AG04449 (cell line): ENCODE data around the gene ARL4C.

Experiments
- CTCF ChIA-PET: fragments of 350-600 bp; formaldehyde crosslinking; extraction: SDS; loops from one replicate; lab custom pipeline; 2021; ENCODE audit warnings: antibody characterized with exemption; lab: Yijun Ruan, JAX
- POLR2A ChIA-PET: fragments of 400-600, 350-600 bp; formaldehyde crosslinking; extraction: SDS; loops from one replicate; lab custom pipeline; 2020; ENCODE audit warnings: antibody characterized with exemption, inconsistent platforms; lab: Yijun Ruan, JAX
- DNase-seq: peaks from one replicate; pipeline ENCODE4 v3.0.0-alpha.2; 2010; ENCODE audit warnings: low read depth, low spot score
- H3K4me3 ChIP-seq: 2 replicates; pipeline ENCODE4 v1.5.1; 2011; ENCODE audit warnings: low read depth, mild to moderate bottlenecking, control low read depth, low read length
- TF ChIP-seq, protein P1 (sequence below): IDR thresholded peaks from one replicate; pipeline ENCODE4 v1.5.1; 2011; ENCODE audit warnings: mild to moderate bottlenecking, moderate library complexity, low read length, control low read depth, inconsistent platforms; ENCODE audit not compliant: insufficient read depth; ENCODE audit errors: missing control alignments

ARL4C gene

GRCh38 chr2:234454433-234454832 lies 42.4 kb downstream of the ARL4C start:
- no peak overlapping the region for H3K4me3 ChIP-seq
- TF ChIP-seq, protein P1, sequence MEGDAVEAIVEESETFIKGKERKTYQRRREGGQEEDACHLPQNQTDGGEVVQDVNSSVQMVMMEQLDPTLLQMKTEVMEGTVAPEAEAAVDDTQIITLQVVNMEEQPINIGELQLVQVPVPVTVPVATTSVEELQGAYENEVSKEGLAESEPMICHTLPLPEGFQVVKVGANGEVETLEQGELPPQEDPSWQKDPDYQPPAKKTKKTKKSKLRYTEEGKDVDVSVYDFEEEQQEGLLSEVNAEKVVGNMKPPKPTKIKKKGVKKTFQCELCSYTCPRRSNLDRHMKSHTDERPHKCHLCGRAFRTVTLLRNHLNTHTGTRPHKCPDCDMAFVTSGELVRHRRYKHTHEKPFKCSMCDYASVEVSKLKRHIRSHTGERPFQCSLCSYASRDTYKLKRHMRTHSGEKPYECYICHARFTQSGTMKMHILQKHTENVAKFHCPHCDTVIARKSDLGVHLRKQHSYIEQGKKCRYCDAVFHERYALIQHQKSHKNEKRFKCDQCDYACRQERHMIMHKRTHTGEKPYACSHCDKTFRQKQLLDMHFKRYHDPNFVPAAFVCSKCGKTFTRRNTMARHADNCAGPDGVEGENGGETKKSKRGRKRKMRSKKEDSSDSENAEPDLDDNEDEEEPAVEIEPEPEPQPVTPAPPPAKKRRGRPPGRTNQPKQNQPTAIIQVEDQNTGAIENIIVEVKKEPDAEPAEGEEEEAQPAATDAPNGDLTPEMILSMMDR = no peak
- ChIA-PET POLR2A (no interaction called here), CTCF (interaction anchor here (1.4 to 2.0 kb wide), 3 partner anchors 11 to 319 kb away, joined by 3 to 11 read pairs (median 7); no protein-coding TSS in a partner anchor)
- DNase-seq = no peak

- ChIA-PET CTCF (interaction anchor here (1.5 to 1.7 kb wide), 2 partner anchors 11 to 16 kb away, joined by 4 read pairs; no protein-coding TSS in a partner anchor), POLR2A (no interaction called here)
- H3K4me3 ChIP-seq = no peak overlapping the region
- no peak for DNase-seq
- TF ChIP-seq, protein P1 = no peak
Measured at GRCh38 chr2:234453216-234453615, 43.7 kb downstream of the ARL4C start.

GRCh38 chr2:234451852-234452625 lies 44.8 kb downstream of the ARL4C start:
- CTCF ChIA-PET = interaction anchor here (1.1 to 1.7 kb wide), 3 partner anchors 13 to 317 kb away, joined by 4 to 5 read pairs (median 4); no protein-coding TSS in a partner anchor

GRCh38 chr2:234451242-234451641 lies 45.6 kb downstream of the ARL4C start:
- CTCF ChIA-PET = no interaction called here
- TF ChIP-seq, protein P1 = no peak
- H3K4me3 ChIP-seq = no peak overlapping the region
- POLR2A ChIA-PET = interaction anchor here (1.0 to 1.3 kb wide), 3 partner anchors 16 to 45 kb away, joined by 3 to 5 read pairs (median 4); no protein-coding TSS in a partner anchor
- no peak for DNase-seq

More at GRCh38 chr2:234451852-234452625, 44.8 kb downstream of the ARL4C start:
- TF ChIP-seq, protein P1 = no peak
- POLR2A ChIA-PET = interaction anchor here (0.6 to 1.3 kb wide), 6 partner anchors 12 to 200 kb away, joined by 3 to 5 read pairs (median 4); partner anchors contain the start of gene ARL4C
- no peak overlapping the region for H3K4me3 ChIP-seq
- peak; percentile 95 for DNase-seq

DNA sequence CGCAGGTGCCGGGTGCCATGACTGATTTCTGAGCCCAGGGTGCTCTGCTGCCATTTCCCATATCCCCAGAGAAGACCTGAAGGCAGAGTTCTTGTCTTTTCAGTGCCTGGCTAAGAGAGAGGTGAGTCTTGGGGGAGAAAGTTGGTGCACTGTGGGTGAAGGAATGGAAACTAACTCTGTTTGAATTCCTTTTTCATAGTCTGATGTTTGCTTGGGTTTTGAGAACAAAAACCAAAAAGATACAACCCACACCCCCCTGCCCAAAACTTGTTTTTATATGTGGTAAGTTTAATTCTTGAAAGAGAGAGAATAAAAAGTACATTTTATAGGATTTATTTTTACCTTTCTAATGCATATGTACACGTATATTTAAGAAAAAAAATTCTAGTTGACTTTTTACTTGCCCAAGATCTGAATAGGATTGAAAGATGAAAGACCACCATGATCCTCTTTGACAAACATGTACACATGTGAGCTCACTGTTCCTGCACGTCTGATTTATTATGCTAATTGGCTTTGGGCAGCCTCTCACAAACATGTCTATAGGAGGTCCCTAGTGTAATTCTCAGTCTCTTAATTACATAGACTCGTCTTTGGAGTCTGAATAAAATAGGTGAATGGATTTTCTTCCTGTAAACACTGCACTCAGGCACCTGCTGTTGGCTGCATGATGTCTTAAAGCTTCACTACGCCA lies 46.3 kb downstream of the ARL4C start:
- DNase-seq = no peak
- TF ChIP-seq, protein P1 = no peak
- ChIA-PET CTCF (no interaction called here), POLR2A (interaction anchor here (1.1 to 1.7 kb wide), 2 partner anchors 17 to 45 kb away, joined by 3 to 5 read pairs; no protein-coding TSS in a partner anchor)
- no peak overlapping the region for H3K4me3 ChIP-seq
